ENCODE measurements around the gene SPRR5. TPM values are rescaled to one million over a fixed set of nuclear protein-coding genes. Genes with fewer than 3 reads are reported as not detected.

Gene SPRR5
- total RNA-seq, 2 experiments from 2014 or later: not detected

DNA sequence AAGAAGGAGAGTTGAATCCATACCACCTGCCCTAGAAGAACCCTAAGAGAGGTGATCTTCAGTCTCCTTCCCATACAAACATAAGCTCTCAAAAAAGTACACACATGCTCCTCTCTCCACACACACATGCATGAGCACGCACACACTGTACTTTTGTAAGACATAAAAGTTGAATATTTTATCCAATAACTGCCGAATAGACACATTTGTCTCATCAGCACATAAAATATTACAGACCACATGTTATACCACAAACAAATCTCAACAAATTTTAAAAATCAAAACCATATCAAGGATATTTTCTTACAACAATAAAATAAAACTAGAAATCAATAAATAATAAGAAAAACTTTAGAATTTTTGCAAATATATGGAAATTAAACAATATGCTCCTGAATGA lies 39.6 kb downstream of the SPRR5 start:
- no peaks in the 10 kb centered on the region for H3K9me3 Mint-ChIP-seq
- intact Hi-C loops (cut with DNase I, micrococcal nuclease): no loop called here
- H3K27me3 ChIP-seq (ENCODE audit: control insufficient read depth in 1 of 2, insufficient read depth in 2 of 2, low read length in 2 of 2): peaks cover 3 to 49% of the 10 kb centered on the region in 2 experiments
- CTCF ChIA-PET: no interaction called here
- no peaks in the 10 kb centered on the region for H3K4me1 Mint-ChIP-seq (ENCODE audit: low read depth)
- H3K27ac ChIP-seq (ENCODE audit: low read depth in 1 of 2, low read length in 2 of 2): no peak overlapping the region
- no peaks in the 10 kb centered on the region for H3K36me3 ChIP-seq (ENCODE audit: insufficient read depth, low read length)
- no peaks in the 10 kb centered on the region for H3K4me1 ChIP-seq (ENCODE audit: insufficient read depth, low read length)
- no peak for DNase-seq
- H3K4me3 ChIP-seq (ENCODE audit: low read length): no peak overlapping the region
- ATAC-seq (ENCODE audit: poor library complexity): no peak
- H3K27ac Mint-ChIP-seq: no peak overlapping the region
- peaks cover 0 to 2% of the 10 kb centered on the region in 2 experiments for H3K9me3 ChIP-seq (ENCODE audit: control insufficient read depth in 1 of 2, insufficient read depth in 1 of 2, low read length in 2 of 2)
- POLR2A ChIA-PET: no interaction called here
- H3K36me3 Mint-ChIP-seq (ENCODE audit: low read depth): no peaks in the 10 kb centered on the region
- H3K27me3 Mint-ChIP-seq: peaks cover 67% of the 10 kb centered on the region
- TF ChIP-seq, protein P1, sequence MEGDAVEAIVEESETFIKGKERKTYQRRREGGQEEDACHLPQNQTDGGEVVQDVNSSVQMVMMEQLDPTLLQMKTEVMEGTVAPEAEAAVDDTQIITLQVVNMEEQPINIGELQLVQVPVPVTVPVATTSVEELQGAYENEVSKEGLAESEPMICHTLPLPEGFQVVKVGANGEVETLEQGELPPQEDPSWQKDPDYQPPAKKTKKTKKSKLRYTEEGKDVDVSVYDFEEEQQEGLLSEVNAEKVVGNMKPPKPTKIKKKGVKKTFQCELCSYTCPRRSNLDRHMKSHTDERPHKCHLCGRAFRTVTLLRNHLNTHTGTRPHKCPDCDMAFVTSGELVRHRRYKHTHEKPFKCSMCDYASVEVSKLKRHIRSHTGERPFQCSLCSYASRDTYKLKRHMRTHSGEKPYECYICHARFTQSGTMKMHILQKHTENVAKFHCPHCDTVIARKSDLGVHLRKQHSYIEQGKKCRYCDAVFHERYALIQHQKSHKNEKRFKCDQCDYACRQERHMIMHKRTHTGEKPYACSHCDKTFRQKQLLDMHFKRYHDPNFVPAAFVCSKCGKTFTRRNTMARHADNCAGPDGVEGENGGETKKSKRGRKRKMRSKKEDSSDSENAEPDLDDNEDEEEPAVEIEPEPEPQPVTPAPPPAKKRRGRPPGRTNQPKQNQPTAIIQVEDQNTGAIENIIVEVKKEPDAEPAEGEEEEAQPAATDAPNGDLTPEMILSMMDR (IDR thresholded peaks at IDR 0.05): no peak
- no peak overlapping the region for H3K4me3 Mint-ChIP-seq

DNA sequence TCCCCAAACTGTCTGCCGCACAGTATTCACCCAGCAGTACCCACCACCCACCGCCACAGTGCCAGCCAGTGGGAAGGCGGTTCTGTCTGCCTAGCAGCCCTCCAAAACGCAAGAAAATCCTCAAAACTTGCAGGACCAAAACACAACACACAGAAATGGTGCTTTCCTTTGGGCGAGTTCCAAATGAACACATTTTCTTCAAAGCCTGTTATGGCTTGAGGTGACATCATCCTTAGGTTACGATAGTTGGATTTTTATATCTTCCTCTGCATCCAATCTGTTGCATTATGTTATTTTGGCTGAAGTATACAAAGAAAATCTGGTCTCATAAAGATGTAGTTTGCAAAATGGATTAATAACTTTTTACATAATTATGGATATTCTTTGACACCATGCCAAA lies 46.2 kb downstream of the SPRR5 start:
- no peak for DNase-seq
- TF ChIP-seq, protein P1 (IDR thresholded peaks at IDR 0.05): no peak
- Mint-ChIP-seq H3K4me3 (no peak overlapping the region), H3K27me3 (peaks cover 36% of the 10 kb centered on the region), H3K4me1 (ENCODE audit: low read depth) (no peaks in the 10 kb centered on the region), H3K36me3 (ENCODE audit: low read depth) (no peaks in the 10 kb centered on the region), H3K9me3 (no peaks in the 10 kb centered on the region), H3K27ac (no peak overlapping the region)
- Histone ChIP-seq H3K27me3 (ENCODE audit: control insufficient read depth in 1 of 2, insufficient read depth in 2 of 2, low read length in 2 of 2) (peaks cover 3 to 18% of the 10 kb centered on the region in 2 experiments), H3K27ac (ENCODE audit: low read depth in 1 of 2, low read length in 2 of 2) (no peak overlapping the region), H3K4me3 (ENCODE audit: low read length) (no peak overlapping the region), H3K36me3 (ENCODE audit: insufficient read depth, low read length) (no peaks in the 10 kb centered on the region), H3K4me1 (ENCODE audit: insufficient read depth, low read length) (no peaks in the 10 kb centered on the region), H3K9me3 (ENCODE audit: control insufficient read depth in 1 of 2, insufficient read depth in 1 of 2, low read length in 2 of 2) (no peaks in the 10 kb centered on the region)
- ChIA-PET CTCF (no interaction called here), POLR2A (no interaction called here)
- intact Hi-C loops (cut with DNase I, micrococcal nuclease): no loop called here
- no peak for ATAC-seq (ENCODE audit: poor library complexity)

DNA sequence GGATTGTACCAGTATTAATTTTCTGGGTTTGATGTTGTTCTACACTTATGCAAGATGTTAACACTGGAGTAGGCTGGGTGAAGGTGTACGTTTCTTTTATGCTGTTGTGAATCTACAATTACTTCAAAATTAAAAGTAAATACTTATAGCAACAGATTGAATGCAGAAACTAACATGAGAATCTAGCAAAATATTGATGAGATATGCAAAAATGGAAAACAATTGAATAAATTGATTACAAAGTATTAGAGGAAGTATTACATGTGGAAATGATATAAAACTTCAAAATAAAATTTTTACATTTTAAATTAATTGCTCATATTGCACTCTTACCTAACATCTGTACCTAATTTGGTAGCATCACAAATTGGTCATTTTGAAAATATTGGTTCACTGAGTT lies 48.8 kb downstream of the SPRR5 start:
- Histone ChIP-seq H3K27ac (ENCODE audit: low read depth in 1 of 2, low read length in 2 of 2) (no peak overlapping the region), H3K27me3 (ENCODE audit: control insufficient read depth in 1 of 2, insufficient read depth in 2 of 2, low read length in 2 of 2) (peaks cover 5 to 7% of the 10 kb centered on the region in 2 experiments), H3K36me3 (ENCODE audit: insufficient read depth, low read length) (no peaks in the 10 kb centered on the region), H3K4me3 (ENCODE audit: low read length) (no peak overlapping the region), H3K9me3 (ENCODE audit: control insufficient read depth in 1 of 2, insufficient read depth in 1 of 2, low read length in 2 of 2) (no peaks in the 10 kb centered on the region), H3K4me1 (ENCODE audit: insufficient read depth, low read length) (no peaks in the 10 kb centered on the region)
- H3K27ac Mint-ChIP-seq: no peak overlapping the region
- no peak for DNase-seq
- ATAC-seq (ENCODE audit: poor library complexity): no peak
- peaks cover 36% of the 10 kb centered on the region for H3K27me3 Mint-ChIP-seq
- intact Hi-C loops (cut with DNase I, micrococcal nuclease): no loop called here
- H3K36me3 Mint-ChIP-seq (ENCODE audit: low read depth): no peaks in the 10 kb centered on the region
- ChIA-PET POLR2A (no interaction called here), CTCF (no interaction called here)
- TF ChIP-seq, protein P1 (IDR thresholded peaks at IDR 0.05): no peak
- H3K4me1 Mint-ChIP-seq (ENCODE audit: low read depth): no peaks in the 10 kb centered on the region
- no peak overlapping the region for H3K4me3 Mint-ChIP-seq
- no peaks in the 10 kb centered on the region for H3K9me3 Mint-ChIP-seq
